Mammary epithelial cell (primary cell): ENCODE results near the gene FAF1.

ENCODE experiments used
- EZH2 ChIP-seq: IDR thresholded peaks from 2 replicates; pipeline ENCODE4 v1.6.1; 2012; ENCODE audit warnings: low read length, inconsistent platforms, borderline replicate concordance
- TF ChIP-seq, protein P1 (sequence below), 2 donors: IDR thresholded peaks in 1 of 2; conservative IDR thresholded peaks in 1 of 2; 2 replicates each; pipeline ENCODE4 v1.5.1; 2011 to 2012; ENCODE audit warnings: inconsistent platforms in 2 of 2, low read length in 2 of 2, mild to moderate bottlenecking in 2 of 2, control low read depth in 1 of 2, low read depth in 1 of 2; ENCODE audit not compliant: insufficient read depth in 1 of 2; ENCODE audit errors: extremely low read depth in 1 of 2

DNA sequence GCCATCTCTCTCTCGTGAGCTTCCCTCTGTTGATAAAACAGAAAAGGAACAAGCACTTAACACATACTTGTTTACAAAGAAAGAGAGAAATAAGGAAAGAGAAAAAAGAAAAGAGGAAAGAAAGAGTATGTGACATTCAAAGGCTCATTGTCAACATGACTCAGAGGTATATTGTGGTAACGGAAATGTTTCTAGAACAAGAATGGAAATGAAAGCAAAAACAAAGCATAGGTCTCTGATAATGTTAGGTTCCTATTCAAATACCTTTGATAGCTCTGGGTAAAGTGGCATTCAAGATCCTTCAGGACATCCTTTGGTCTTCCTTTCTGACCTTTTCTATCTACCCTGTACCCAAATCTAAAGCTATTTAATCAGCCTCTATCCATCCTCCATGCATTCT is 469.4 kb downstream of the FAF1 start:
- TF ChIP-seq, protein P1, sequence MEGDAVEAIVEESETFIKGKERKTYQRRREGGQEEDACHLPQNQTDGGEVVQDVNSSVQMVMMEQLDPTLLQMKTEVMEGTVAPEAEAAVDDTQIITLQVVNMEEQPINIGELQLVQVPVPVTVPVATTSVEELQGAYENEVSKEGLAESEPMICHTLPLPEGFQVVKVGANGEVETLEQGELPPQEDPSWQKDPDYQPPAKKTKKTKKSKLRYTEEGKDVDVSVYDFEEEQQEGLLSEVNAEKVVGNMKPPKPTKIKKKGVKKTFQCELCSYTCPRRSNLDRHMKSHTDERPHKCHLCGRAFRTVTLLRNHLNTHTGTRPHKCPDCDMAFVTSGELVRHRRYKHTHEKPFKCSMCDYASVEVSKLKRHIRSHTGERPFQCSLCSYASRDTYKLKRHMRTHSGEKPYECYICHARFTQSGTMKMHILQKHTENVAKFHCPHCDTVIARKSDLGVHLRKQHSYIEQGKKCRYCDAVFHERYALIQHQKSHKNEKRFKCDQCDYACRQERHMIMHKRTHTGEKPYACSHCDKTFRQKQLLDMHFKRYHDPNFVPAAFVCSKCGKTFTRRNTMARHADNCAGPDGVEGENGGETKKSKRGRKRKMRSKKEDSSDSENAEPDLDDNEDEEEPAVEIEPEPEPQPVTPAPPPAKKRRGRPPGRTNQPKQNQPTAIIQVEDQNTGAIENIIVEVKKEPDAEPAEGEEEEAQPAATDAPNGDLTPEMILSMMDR (conservative IDR thresholded peaks at IDR 0.05 in 1 of 2, IDR thresholded peaks at IDR 0.05 in 1 of 2; ENCODE audit: extremely low read depth in 1 of 2, insufficient read depth in 1 of 2, low read depth in 1 of 2, low read length in 2 of 2): no peak
- no peak for TF ChIP-seq EZH2
